HG03442 (cell line): ENCODE results near the gene PSMD1.

ENCODE experiments used
- ATAC-seq: cut with Tn5 transposase; IDR thresholded peaks from one replicate; pipeline ENCODE4 v1.9.1; 2021; ENCODE audit warnings: mild to moderate bottlenecking, moderate library complexity; ENCODE audit not compliant: unreplicated experiment

PSMD1 gene

DNA sequence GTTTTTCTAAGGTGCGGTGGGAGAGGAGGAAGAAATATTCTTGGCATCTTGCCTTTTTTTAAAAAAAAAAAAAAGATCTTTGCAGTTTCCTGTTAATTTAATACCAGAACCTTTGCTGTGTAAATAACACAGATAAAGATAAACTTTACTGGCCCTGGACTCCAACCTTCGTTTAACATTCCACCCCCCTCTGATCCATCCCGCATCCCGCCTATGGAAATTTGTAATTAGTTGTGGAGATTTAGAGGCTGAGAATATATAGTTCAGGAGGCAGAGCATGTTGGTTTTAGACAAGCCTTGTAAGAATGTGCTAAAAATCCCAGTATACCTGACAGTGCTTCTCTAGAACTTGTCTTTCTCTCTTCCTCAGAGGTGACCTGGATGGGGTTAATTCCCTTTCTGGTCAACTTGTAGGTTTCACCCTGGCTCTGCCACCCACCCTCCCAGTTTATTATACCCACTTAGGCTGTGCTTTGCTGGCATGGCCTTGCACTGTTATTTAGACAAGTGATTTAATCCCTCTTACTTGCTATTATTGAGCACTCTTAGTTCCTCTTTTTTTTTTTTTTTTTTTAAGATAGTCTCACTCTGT, 22.3 kb upstream of the PSMD1 start:
- no peak for ATAC-seq

GRCh38 chr2:231036131-231036530, 20.5 kb upstream of the PSMD1 start:
- no peak for ATAC-seq

DNA sequence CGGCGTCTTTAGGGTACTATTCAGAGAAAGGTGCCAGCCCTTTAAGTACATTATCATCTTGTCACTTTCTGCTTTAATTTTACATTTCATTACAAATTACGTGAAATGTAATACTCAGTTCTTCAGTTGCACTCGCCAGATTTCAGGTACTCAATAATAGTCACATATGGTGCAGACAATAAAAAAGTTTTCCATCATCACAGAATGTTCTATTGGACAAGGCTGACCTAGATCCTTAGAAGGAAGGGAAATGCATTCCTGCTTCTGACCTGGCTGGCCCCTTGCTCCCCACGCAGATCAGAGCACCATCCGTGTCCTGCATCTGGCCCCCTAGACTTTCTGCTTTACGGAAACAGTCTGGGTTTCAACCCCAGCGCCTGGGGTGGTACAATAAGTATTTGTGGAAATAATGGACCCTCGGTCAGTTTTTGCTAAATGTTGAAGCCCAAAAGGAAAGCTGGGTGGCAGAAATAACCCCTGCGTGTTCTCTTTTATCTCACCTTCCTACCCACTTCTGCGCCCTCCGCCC, 20.0 kb upstream of the PSMD1 start:
- no peak for ATAC-seq

GRCh38 chr2:231037202-231037730, 19.4 kb upstream of the PSMD1 start, which contains the start of gene C2orf72:
Gene C2orf72, plus strand, starts transcription at chr2:231037523. Its CDS starts 43 bp downstream, at chr2:231037566.
- ATAC-seq: no peak

GRCh38 chr2:231037731-231038482, 18.8 kb upstream of the PSMD1 start:
- no peak for ATAC-seq

DNA sequence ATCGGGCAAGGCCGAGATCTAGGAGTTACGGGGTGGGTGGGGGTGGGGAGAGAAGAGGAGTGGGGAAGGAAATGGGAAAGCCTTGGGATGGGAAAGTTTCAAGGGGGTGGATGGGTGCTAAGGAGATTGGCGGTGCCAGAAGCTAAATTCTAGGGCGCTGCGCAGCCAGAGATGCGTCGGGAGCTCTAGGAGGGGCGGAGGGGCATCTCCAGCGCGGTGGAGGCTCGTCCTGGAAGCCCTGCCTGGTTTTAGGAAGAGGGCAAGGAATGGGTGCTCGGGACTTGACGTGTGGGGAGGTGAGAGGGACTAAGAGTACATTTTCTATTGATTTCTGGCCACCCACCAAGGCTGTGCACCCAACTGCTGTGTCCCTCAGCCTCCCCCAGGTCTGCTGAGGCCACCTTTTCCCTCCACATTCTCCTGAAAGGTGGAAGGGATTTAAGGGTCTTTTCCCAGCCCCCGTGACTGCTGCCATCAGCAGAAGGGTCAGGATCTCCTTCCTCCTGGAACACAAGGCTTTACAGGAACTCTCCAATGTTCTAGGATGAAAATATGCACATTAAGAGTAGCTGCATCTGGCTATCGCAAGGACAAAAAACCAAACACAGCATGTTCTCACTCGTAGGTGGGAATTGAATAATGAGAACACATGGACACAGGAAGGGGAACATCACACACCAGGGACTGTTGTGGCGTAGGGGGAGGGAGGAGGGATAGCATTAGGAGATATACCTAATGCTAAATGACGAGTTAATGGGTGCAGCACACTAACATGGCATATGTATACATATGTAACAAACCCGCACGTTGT, 18.0 kb upstream of the PSMD1 start:
- ATAC-seq: no peak

DNA sequence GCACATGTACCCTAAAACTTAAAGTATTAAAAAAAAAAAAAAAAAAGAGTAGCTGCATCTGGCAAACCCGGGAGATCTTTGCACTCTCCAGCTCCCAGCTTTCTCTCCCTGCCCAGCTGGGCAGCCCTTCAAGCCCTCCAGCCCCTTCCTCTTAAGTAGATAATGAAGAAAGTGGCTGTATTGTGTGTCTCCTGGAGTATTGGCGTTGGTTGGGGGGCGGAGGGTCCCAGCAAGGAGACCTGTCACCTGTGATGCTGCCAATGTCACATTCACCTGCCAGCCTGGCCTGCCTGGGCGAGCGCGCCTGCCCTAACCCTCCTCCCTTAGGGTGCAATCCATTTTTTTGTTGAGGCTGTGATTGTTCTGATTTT, 17.4 kb upstream of the PSMD1 start:
- ATAC-seq: no peak

GRCh38 chr2:231039821-231040364, 16.8 kb upstream of the PSMD1 start:
- no peak for ATAC-seq

DNA sequence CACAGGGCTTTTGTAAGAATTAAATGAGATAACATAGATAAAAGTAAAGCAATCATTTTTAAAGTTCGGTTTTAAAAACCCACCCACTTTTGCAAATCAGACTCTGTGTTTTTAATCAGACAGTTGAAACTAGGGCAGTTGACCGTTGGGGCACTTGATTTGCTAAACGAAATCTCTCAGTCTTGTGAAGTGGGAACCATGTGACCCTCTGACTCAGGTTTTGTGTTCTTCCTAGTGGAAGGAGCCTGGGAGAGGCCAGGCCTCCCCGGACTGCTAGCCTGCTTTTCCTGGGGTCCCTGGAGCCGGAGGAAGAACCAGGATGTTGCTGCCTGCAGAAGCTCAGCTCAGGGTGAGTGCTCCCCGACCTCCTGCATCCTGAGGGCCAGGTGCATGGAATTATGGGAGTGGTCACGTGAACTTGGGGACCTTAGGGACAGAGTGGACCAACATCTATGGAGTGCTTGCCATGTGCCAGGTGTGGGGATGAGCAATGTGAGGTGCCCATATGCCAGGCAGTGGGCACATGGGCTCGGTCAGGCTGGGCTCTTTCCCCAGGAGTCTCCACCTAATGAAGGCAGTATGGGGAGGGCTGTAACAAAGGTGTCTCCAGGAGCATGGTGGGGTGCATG, 15.5 kb upstream of the PSMD1 start:
- no peak for ATAC-seq

DNA sequence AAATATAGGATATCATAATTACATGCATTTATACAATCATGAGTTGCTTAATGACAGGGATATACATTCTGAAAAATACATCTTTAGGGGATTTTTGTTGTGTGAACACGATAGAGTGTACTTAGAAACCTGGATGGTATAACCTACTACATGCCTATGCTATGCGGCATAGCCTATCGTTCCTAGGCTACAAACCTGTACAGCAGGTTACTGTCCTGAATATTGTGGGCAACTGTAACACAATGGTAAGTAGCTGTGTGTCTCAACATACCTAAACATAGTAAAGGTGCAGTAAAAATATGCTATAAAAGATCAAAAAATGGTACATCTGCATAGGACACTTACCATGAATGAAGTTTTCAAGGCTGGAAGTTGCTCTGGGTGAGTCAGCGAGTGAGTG, 12.9 kb upstream of the PSMD1 start:
- ATAC-seq: no peak

- ATAC-seq: no peak
These were observed 9.8 kb upstream of the PSMD1 start for GRCh38 chr2:231046916-231047273.

GRCh38 chr2:231047274-231047922, 9.3 kb upstream of the PSMD1 start:
- no peak for ATAC-seq

GRCh38 chr2:231047923-231048915, 8.4 kb upstream of the PSMD1 start:
- no peak for ATAC-seq

DNA sequence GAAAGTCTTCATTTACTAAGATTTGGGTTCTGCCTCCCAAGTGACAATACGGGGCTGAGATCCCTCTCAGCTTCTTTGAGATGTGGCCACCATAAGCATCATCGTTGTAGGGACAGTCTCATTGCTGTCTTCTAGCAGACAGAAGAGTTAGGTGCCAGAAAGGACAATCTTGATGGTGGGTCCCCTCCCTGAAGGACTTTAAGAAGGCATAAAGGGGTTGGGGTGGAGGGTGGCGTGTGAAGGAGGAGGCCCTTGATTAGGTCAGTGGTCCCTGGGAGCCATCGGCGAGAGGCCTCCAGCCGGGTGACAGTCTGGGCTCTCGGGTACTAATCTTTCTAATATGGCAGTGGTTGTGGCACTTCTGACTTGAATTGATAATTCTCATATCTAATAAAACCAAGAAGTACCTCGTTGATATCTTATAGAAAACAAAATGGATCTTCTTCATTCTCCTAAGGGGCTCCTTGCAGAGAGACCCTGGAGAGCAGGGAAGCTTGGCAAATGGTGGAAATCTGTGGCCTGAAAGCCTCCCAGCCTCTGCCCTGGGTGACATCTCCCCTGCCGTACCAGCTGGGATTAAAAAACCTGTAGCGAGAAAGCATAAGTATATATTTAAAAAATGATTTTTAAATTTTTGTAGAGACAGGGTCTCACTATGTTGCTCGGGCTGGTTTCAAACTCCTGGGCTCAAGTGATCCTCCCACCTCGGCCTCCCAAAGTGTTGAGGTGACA, 7.2 kb upstream of the PSMD1 start:
- no peak for ATAC-seq

- no peak for ATAC-seq
These were observed 6.4 kb upstream of the PSMD1 start for GRCh38 chr2:231050018-231050901.

DNA sequence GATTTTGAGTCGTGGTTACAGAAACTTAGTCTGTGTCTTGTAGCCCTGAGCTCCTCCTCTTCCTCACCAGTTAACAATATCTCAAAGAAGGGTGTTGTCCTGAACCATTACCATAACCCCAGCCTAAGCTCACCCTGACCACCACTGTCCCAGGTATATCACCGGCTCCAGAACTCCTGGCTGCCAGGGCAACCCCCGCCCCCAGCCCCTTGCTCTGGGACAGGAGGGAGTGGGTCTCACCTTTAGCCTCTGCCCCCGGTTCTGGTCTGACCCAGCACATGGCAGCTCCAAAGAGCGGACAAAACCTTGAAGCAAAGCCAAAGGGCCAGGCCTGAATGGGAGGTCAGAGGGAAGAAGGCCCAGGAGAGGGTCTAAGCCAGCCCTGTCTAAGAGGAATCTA, 5.6 kb upstream of the PSMD1 start:
- no peak for ATAC-seq
